Neutrophil (primary cell): Measurements from ENCODE around the gene LAMA5.

Experiments
- H3K27ac ChIP-seq: fragments of 200-600 bp; sonication (generic); 2 replicates; pipeline ENCODE4 v1.5.1; 2016; ENCODE audit warnings: mild to moderate bottlenecking, moderate library complexity
- H3K27me3 ChIP-seq: fragments of 200-600 bp; sonication (generic); 2 replicates; pipeline ENCODE4 v1.6.0; 2016; ENCODE audit warnings: mild to moderate bottlenecking
- H3K36me3 ChIP-seq: fragments of 200-600 bp; sonication (generic); 2 replicates; pipeline ENCODE4 v1.5.1; 2017
- H3K4me1 ChIP-seq, 2 experiments: fragments of 200-600 bp in 1 of 2; sonication (generic) in 1 of 2; 1 replicate in 1 of 2; 2 replicates in 1 of 2; pipeline versions ENCODE4 v1.5.1 to v1.6.1; 2013 to 2016; ENCODE audit warnings: low read depth in 1 of 2, low read length in 1 of 2, mild to moderate bottlenecking in 1 of 2, moderate library complexity in 1 of 2; ENCODE audit not compliant: control insufficient read depth in 1 of 2, insufficient read depth in 1 of 2
- H3K4me3 ChIP-seq, 2 experiments: fragments of 200-600 bp in 1 of 2; sonication (generic) in 1 of 2; 1 replicate in 1 of 2; 2 replicates in 1 of 2; pipeline ENCODE4 v1.5.1; 2013 to 2016; ENCODE audit warnings: low read depth in 1 of 2, low read length in 1 of 2, mild to moderate bottlenecking in 1 of 2, moderate library complexity in 1 of 2
- H3K9me3 ChIP-seq: fragments of 200-600 bp; sonication (generic); 2 replicates; pipeline ENCODE4 v1.5.1; 2016
- CTCF ChIP-seq: fragments of 200-600 bp; sonication (generic); IDR thresholded peaks from 2 replicates; pipeline ENCODE4 v1.5.1; 2016; ENCODE audit warnings: antibody characterized with exemption

LAMA5 gene

GRCh38 chr20:62302341-62303061 lies 64.6 kb downstream of the LAMA5 start, which contains the start of gene ADRM1:
TSS of gene ADRM1 (plus strand) at chr20:62302997. CDS start at chr20:62303569, 572 bp downstream.
- Histone ChIP-seq H3K36me3 (peaks cover 67% of the 10 kb centered on the region), H3K9me3 (no peaks in the 10 kb centered on the region), H3K4me1 (peaks cover 20 to 33% of the 10 kb centered on the region in 2 experiments), H3K4me3 (peak within 1 kb of the TSS; percentile 75 to 78), H3K27me3 (no peaks in the 10 kb centered on the region), H3K27ac (peak within 1 kb of the TSS; percentile 91)
- TF ChIP-seq CTCF: peak; percentile 100

- peak; percentile 79 for TF ChIP-seq CTCF
- Histone ChIP-seq H3K36me3 (peaks cover 67% of the 10 kb centered on the region), H3K27me3 (no peaks in the 10 kb centered on the region), H3K4me3 (peak overlapping the region; percentile 75 to 78), H3K9me3 (no peaks in the 10 kb centered on the region), H3K4me1 (peaks cover 20 to 33% of the 10 kb centered on the region in 2 experiments), H3K27ac (peak overlapping the region; percentile 91)
Observed at GRCh38 chr20:62301773-62302340, 65.3 kb downstream of the LAMA5 start.

GRCh38 chr20:62301111-62301668 lies 65.9 kb downstream of the LAMA5 start:
- no peak overlapping the region for H3K4me3 ChIP-seq
- peak overlapping the region; percentile 26 for H3K27ac ChIP-seq
- H3K4me1 ChIP-seq: peaks cover 20 to 33% of the 10 kb centered on the region in 2 experiments
- no peaks in the 10 kb centered on the region for H3K9me3 ChIP-seq
- peaks cover 67% of the 10 kb centered on the region for H3K36me3 ChIP-seq
- no peaks in the 10 kb centered on the region for H3K27me3 ChIP-seq
- TF ChIP-seq CTCF: no peak

- Histone ChIP-seq H3K27ac (no peak overlapping the region), H3K27me3 (no peaks in the 10 kb centered on the region), H3K9me3 (no peaks in the 10 kb centered on the region), H3K36me3 (peaks cover 67% of the 10 kb centered on the region), H3K4me3 (no peak overlapping the region), H3K4me1 (peaks cover 20 to 33% of the 10 kb centered on the region in 2 experiments)
- TF ChIP-seq CTCF: no peak
Observed at GRCh38 chr20:62300319-62300718, 66.8 kb downstream of the LAMA5 start.

GRCh38 chr20:62299666-62300236 lies 67.4 kb downstream of the LAMA5 start:
- no peaks in the 10 kb centered on the region for H3K27me3 ChIP-seq
- no peak for TF ChIP-seq CTCF
- no peak overlapping the region for H3K4me3 ChIP-seq

More at GRCh38 chr20:62299666-62300236, 67.4 kb downstream of the LAMA5 start:
- H3K36me3 ChIP-seq: peaks cover 67% of the 10 kb centered on the region
- H3K27ac ChIP-seq: no peak overlapping the region
- peaks cover 20 to 28% of the 10 kb centered on the region in 2 experiments for H3K4me1 ChIP-seq
- H3K9me3 ChIP-seq: no peaks in the 10 kb centered on the region
